GM18505 (cell line): ENCODE results near the gene VAMP4.
"Not testable (repeated sequence)": the region's sequence is repeated elsewhere in the genome, so short reads cannot be mapped to it uniquely, and the experiment has no call there.

Experiments used
- ATAC-seq: cut with Tn5 transposase; IDR thresholded peaks from one replicate; pipeline ENCODE4 v1.9.1; 2021; ENCODE audit not compliant: unreplicated experiment
- POLR2A ChIP-seq: IDR thresholded peaks from 4 replicates; pipeline ENCODE4 v1.6.1; 2011; ENCODE audit warnings: borderline replicate concordance; ENCODE audit not compliant: insufficient read depth, insufficient read length; ENCODE audit errors: extremely low read depth

The VAMP4 gene

DNA sequence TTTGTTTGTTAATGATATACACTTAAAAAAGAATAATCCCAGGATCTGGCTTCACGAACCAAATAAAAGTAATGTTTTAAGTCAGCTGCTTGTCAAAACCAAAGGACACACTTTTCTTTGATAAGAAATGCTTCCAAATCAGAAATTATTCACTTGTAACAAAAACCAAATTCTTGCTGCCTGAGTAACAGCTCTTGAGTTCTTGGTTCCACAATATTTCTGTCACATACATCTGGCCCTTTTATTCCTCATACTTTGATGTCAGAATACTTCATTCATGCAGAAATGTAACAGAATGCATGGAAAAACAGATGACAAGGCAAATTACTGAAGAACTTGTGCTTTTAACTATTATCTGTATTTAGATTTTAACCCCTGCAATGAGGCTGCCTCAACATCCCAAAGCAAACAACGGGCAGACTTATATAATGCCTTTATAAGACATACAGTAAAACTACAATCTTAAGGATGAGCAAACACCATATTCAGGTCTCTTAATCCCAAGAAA, 1.5 kb downstream of the VAMP4 start:
- no peak for TF ChIP-seq POLR2A
- ATAC-seq = no peak

DNA sequence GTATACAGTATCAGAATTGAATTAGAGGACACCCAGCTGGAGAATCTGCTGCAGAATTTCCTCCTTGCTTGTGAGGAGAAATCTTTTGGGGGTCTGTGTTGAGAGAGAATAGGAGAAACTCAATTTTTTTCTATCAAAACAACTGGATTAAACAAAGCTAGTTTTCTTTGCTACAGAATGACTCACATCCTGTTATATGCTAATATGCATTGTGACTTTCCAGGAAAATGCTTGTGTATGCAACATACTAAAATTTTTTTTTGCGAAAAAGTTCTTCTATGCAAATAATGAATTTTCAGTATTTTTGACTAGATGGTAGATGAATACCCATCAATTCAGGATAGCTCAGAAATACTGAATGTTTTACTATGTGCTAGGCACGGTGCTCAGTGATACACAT, 2.2 kb downstream of the VAMP4 start:
- ATAC-seq = no peak
- no peak for TF ChIP-seq POLR2A

- no peak for ATAC-seq
- TF ChIP-seq POLR2A = no peak
Measured at GRCh38 chr1:171738911-171739310, 3.0 kb downstream of the VAMP4 start.

- no peak for TF ChIP-seq POLR2A
- ATAC-seq = no peak
Measured at GRCh38 chr1:171736196-171736595, 5.7 kb downstream of the VAMP4 start.

GRCh38 chr1:171730052-171730451, 11.8 kb downstream of the VAMP4 start:
- TF ChIP-seq POLR2A = no peak
- no peak for ATAC-seq

DNA sequence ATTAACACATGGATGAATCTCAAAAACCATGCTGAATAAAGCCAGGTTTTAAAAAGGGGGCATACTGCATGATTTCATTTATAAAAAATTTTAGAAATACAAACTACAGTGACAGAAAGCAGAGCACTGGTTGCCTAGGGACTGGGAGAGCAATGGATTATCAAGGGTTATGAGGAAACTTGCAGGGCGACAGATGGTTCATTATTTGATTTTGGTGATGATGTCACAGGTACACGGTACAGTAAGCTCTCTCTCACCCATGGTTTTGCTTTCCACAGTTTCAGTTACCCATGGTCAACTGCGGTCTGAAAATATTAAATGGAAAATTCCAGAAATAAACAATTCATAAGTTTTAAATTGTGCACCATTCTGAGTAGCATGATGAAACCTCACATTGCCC, 14.1 kb downstream of the VAMP4 start:
- no peak for ATAC-seq
- no peak for TF ChIP-seq POLR2A

DNA sequence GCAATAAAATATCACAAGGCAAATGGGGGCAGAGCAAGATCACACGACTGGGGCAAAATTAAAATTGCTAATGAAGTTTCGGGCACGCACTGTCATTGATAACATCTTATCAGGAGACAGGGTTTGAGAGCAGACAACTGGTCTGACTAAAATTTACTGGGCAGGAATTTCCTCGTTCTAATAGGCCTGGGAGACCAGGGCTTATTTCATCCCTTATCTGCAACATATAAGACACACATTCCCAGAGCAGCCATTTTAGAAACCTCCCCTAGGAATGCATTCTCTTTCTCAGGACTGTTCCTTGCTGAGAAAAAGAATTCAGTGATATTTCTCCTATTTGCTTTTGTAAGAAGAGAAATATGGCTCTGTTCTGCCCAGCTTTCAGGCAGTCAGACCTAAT, 18.7 kb downstream of the VAMP4 start:
- ATAC-seq = not testable (repeated sequence)

- no peak for ATAC-seq
- no peak for TF ChIP-seq POLR2A
Measured at GRCh38 chr1:171718848-171719247, 23.0 kb downstream of the VAMP4 start.

GRCh38 chr1:171718216-171718615, 23.6 kb downstream of the VAMP4 start:
- no peak for TF ChIP-seq POLR2A
- no peak for ATAC-seq

GRCh38 chr1:171717062-171717718, 24.7 kb downstream of the VAMP4 start:
- no peak for ATAC-seq
- TF ChIP-seq POLR2A = no peak

GRCh38 chr1:171716616-171717015, 25.2 kb downstream of the VAMP4 start:
- no peak for TF ChIP-seq POLR2A
- ATAC-seq = no peak

DNA sequence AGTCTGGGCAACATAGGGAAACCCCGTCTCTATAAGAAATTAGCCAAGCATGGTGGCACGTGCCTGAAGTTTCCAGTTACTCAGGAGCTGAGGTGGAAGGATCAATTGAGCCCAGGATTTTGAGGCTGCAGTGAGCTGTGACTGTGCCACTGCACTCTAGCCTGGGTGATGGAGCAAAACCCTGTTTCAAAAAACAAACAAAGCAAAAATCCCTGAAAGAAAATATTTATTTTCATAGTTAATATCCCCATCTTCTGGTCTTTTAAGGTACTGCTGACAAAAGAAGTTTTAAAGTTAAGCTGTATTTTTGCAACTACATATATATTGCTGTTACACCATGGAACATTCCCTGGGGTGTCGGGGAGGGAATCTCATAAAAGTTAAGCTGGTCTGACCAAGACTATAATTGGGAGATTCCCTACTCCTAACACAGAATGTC, 26.0 kb downstream of the VAMP4 start:
- TF ChIP-seq POLR2A = no peak
- no peak for ATAC-seq

DNA sequence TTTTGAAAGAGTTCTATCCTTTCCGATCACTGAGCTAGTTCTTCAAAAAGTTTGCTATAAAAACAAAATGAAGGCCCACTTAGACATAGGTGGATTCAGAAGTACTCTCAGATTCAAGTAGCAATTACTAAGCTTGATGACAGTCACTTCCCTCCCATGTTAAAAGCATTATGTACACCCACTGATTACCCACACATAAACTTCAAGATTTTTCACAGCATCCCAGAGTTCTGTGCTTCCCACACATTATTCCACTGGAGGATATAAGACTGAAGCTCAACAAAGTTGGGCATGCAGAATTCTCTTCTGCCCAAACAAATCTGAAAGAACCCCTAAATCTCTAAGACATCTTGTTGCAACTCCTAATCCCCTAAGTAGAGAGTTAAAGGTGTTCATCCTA, 29.5 kb downstream of the VAMP4 start:
- no peak for TF ChIP-seq POLR2A
- ATAC-seq = no peak

GRCh38 chr1:171711643-171712042, 30.2 kb downstream of the VAMP4 start:
- TF ChIP-seq POLR2A = no peak
- ATAC-seq = no peak

DNA sequence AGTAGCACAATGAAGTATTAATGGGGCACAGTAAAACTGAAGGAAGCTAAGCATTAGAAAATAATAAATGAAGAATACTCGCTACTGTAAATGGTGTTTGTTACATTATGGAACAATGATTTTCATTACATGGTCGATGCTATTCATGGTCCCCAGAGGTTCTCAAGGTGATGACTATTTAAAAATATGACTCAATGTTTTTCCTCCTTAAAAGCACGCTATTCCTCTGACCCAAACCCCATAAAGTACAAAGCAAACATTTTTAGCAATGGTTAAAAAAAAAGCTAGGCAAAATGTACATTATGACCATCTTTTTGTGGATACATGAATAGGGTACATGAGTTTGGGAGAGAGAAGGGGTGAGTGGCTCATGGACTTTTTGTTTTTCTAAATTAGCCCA, 34.3 kb downstream of the VAMP4 start:
- TF ChIP-seq POLR2A = no peak
- no peak for ATAC-seq
